Esophagus squamous epithelium (tissue), 4 donors: ENCODE measurements around the gene SIN3A.

Source experiments
- CTCF ChIP-seq, 6 experiments: fragments of 450-650 bp in 4 of 6; fragments of 200-600 bp in 2 of 6; sonication (generic) in 2 of 6; IDR thresholded peaks; one replicate each; pipeline ENCODE4 v1.5.1; 2016 to 2019; ENCODE audit warnings: antibody characterized with exemption in 6 of 6, mild to moderate bottlenecking in 4 of 6, moderate library complexity in 4 of 6
- POLR2A ChIP-seq, 4 donors: fragments of 450-650 bp; IDR thresholded peaks; one replicate each; pipeline ENCODE4 v1.6.1; 2017; ENCODE audit warnings: antibody characterized with exemption in 4 of 4, mild to moderate bottlenecking in 4 of 4, moderate library complexity in 3 of 4

GRCh38 chr15:75397494-75397893 lies 54.0 kb downstream of the SIN3A start:
- no peak for TF ChIP-seq CTCF (IDR thresholded peaks at IDR 0.05)
- TF ChIP-seq POLR2A (IDR thresholded peaks at IDR 0.05): no peak
